IgD-negative memory B cell (primary cell): ENCODE measurements around the gene CBLB. TPM values are rescaled to one million over a fixed set of nuclear protein-coding genes. Genes with fewer than 3 reads are reported as not detected.
"Not testable (repeated sequence)": the region's sequence is repeated elsewhere in the genome, so short reads cannot be mapped to it uniquely, and the experiment has no call there.

Experiments used
- H3K27ac Mint-ChIP-seq, 3 donors: one replicate each; pipeline ENCODE4 v1.8.0; 2020 to 2022; ENCODE audit warnings: mild to moderate bottlenecking in 3 of 3, mixed read lengths in 3 of 3, moderate library complexity in 1 of 3
- H3K27me3 Mint-ChIP-seq: one replicate; pipeline ENCODE4 v1.8.0; 2021; ENCODE audit warnings: mixed read lengths
- H3K36me3 Mint-ChIP-seq: one replicate; pipeline ENCODE4 v1.8.0; 2020; ENCODE audit warnings: mild to moderate bottlenecking, mixed read lengths
- H3K4me1 Mint-ChIP-seq, 3 donors: one replicate each; pipeline ENCODE4 v1.8.0; 2020 to 2022; ENCODE audit warnings: mixed read lengths in 3 of 3, mild to moderate bottlenecking in 1 of 3
- H3K4me3 Mint-ChIP-seq, 4 donors: one replicate each; pipeline ENCODE4 v1.8.0; 2020 to 2022; ENCODE audit warnings: mild to moderate bottlenecking in 4 of 4, mixed read lengths in 4 of 4, moderate library complexity in 3 of 4
- H3K9me3 Mint-ChIP-seq, 3 donors: one replicate each; pipeline ENCODE4 v1.8.0; 2020 to 2021; ENCODE audit warnings: mixed read lengths in 3 of 3, mild to moderate bottlenecking in 1 of 3
- polyA plus RNA-seq: library from polyadenylated mRNA; unstranded; fragments of 300-500 nt; fragmentation: Illumina TruSeq; gene quantifications from one replicate; pipeline ENCODE4 v1.2.3, GENCODE V29; 2021

Gene CBLB
- polyA plus RNA-seq, 1 donor from 2014 or later, result 16.0 TPM

DNA sequence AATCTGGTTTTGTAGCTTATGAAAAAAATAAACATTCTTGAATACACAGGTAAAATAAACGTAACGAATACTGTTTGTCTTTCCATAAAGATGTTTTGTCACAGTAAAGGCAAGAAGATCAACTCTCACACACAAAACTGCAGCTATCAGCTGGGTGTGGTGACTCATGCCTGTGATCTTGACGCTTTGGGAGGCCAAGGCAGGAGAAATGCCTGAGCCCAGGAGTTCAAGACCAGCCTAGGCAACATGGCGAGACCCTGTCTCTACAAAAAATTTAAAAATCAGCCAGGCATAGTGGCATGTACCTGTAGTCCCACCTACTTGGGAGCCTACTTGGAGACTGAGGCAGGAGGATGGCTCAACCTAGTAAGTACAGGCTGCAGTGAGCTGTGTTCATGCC, 39.6 kb downstream of the CBLB start:
- Mint-ChIP-seq H3K27me3 (no peaks in the 10 kb centered on the region), H3K4me3 (peak overlapping the region in 2 of 4 donors; percentile 61 to 64), H3K36me3 (peaks cover 9% of the 10 kb centered on the region), H3K27ac (peak overlapping the region in 1 of 3 donors; percentile 71), H3K9me3 (peaks cover 0 to 3% (median 0%) of the 10 kb centered on the region in 3 donors), H3K4me1 (peaks cover 29 to 47% (median 42%) of the 10 kb centered on the region in 3 donors)

DNA sequence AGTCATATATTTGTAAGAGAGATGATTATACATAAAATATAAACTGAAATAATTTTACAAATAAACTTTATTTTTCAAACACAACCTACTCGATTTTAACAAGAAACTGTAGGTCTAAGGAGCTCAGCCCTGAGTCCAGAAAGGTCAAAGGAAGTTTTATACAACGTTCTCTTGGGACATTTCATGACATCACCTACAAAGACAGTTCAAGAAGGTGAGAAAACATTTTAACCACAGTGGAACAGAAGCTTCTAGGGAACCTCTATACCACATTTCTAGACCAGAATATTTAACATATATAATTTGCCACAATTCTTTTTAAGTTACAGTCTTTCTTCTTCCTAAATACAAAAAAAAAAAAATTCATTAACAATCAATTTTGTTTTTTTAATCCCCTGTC, 40.1 kb downstream of the CBLB start:
- Mint-ChIP-seq H3K27me3 (no peaks in the 10 kb centered on the region), H3K4me3 (peak overlapping the region in 1 of 4 donors; percentile 64), H3K27ac (peak overlapping the region in 1 of 3 donors; percentile 71), H3K4me1 (peaks cover 34 to 47% (median 44%) of the 10 kb centered on the region in 3 donors), H3K9me3 (peaks cover 0 to 3% (median 0%) of the 10 kb centered on the region in 3 donors), H3K36me3 (peaks cover 9% of the 10 kb centered on the region)

DNA sequence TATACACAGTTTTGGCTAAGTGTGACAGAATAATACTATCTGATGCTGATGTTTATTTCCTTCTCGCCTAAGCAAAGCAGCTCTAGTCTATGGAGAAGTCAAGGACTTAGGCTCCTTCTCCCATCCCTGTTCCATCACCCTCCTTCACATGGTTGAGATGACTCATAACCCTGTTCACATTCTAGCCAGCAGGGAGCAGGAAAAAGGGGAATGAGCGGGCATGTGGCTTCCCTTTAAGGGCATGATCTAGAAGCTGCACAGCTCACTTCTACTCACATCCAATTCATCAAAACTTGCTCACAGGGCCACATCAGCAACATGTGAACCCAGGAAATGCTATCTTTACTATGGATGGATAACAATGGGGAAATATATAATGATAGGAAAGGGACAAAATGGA, 40.9 kb downstream of the CBLB start:
- peaks cover 9% of the 10 kb centered on the region for H3K36me3 Mint-ChIP-seq
- H3K9me3 Mint-ChIP-seq, result peaks cover 0 to 3% (median 0%) of the 10 kb centered on the region in 3 donors
- H3K4me1 Mint-ChIP-seq, result peaks cover 39 to 52% (median 49%) of the 10 kb centered on the region in 3 donors
- H3K27me3 Mint-ChIP-seq, result no peaks in the 10 kb centered on the region
- peak overlapping the region in 1 of 4 donors; percentile 55 for H3K4me3 Mint-ChIP-seq
- peak overlapping the region in 1 of 3 donors; percentile 63 for H3K27ac Mint-ChIP-seq

DNA sequence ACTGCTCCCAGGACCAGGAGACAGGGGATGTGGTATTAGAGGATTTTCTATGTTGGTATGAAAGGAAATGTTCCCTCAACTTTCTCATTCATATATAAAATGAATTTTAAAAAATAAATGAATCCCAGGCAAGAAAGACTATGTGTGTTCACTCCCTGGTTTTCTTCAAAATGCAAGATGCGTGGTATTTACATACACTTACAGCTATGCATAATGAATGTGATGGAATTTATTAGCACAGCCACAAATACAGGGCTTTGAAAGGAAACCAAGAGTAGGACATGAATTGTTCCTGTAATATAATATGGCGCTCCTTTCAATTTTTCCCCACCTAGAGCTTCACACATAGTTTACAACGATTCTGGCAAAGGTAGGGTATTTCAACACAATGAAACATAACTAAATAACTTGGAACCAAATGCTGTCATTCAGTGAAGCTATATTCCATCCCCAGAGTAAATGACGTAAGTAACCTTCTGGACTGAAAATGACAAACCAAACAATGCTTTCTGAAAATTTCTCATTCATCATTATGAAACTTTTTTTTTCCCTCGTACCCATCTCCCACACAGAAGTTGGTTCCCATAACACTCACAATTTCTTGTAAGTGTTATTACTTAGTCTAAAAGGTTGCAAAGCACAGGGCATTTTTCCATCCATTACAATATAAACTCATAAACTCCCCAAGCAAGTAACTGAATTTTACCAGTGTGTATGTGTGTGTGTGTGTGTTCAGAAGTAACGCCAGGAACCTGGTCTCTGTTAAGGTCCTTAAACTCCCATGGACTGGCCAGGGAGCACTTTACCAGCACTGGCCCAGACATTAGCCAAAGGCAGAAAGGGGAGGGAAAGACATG, 41.8 kb downstream of the CBLB start:
- Mint-ChIP-seq H3K4me3 (no peak overlapping the region), H3K27me3 (no peaks in the 10 kb centered on the region), H3K36me3 (peaks cover 6% of the 10 kb centered on the region), H3K9me3 (peaks cover 0 to 3% (median 0%) of the 10 kb centered on the region in 3 donors), H3K27ac (peak overlapping the region in 1 of 3 donors; percentile 59), H3K4me1 (peaks cover 39 to 50% (median 50%) of the 10 kb centered on the region in 3 donors)

DNA sequence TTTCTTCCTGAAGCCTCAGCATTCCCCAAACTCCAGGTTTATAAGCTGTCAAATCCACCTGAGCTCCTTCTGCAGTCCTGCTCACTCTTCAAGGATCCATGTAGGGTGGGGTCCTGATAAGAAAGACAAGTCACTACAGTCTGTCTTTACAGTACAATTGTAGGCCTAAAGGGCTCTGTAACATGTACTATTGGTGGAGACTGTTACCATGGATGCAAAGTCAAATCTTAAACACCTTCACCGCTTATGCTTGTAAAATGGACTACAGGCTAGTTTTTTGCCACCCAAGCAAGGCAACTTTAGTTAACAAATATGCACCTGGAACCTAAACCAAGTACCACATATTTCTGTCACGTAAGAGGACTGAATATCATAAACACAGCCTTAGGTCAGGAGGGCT, 44.7 kb downstream of the CBLB start:
- Mint-ChIP-seq H3K36me3 (peaks cover 9% of the 10 kb centered on the region), H3K4me1 (peaks cover 25 to 41% (median 36%) of the 10 kb centered on the region in 3 donors), H3K27ac (peak overlapping the region in 2 of 3 donors; percentile 37 to 45), H3K4me3 (no peak overlapping the region), H3K9me3 (peaks cover 0 to 3% (median 3%) of the 10 kb centered on the region in 3 donors), H3K27me3 (no peaks in the 10 kb centered on the region)

DNA sequence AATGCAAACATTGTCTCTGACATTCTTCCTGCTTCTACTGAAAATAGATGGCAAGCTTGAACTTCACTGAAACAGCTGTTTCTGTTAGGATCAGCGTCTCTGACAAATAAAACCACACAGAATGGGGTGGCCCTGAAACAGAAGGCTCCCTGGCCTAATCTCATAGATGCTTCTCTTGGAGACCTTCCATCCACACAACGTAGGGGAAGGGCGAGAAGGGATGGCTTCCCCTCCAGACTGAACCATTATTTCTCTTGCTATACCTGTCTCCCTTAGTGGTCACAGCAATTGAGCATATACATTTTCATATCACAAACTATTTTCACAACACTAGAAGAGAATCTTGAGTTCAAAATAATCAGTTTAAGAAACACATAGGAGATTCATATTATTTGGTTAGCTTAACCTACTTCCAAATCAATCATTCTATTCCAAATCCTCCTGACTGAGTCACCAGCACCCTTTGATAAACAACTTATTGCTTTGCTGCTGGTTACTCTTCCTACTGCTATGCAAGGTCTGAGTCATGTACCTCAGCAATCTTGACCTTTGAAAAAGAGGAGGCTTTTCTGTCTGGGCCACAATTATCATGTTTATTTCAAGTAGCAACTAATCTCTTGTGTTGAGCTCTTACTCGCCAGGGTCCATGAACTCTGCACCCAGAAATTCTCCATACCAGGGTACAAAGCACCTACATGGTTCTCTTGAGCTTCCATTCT, 45.5 kb downstream of the CBLB start:
- peak overlapping the region in 2 of 3 donors; percentile 45 to 76 for H3K27ac Mint-ChIP-seq
- peaks cover 25 to 38% (median 31%) of the 10 kb centered on the region in 3 donors for H3K4me1 Mint-ChIP-seq
- no peaks in the 10 kb centered on the region for H3K27me3 Mint-ChIP-seq
- peaks cover 0 to 3% (median 3%) of the 10 kb centered on the region in 3 donors for H3K9me3 Mint-ChIP-seq
- H3K36me3 Mint-ChIP-seq, result peaks cover 9% of the 10 kb centered on the region
- H3K4me3 Mint-ChIP-seq, result peak overlapping the region in 2 of 4 donors; percentile 40 to 69

DNA sequence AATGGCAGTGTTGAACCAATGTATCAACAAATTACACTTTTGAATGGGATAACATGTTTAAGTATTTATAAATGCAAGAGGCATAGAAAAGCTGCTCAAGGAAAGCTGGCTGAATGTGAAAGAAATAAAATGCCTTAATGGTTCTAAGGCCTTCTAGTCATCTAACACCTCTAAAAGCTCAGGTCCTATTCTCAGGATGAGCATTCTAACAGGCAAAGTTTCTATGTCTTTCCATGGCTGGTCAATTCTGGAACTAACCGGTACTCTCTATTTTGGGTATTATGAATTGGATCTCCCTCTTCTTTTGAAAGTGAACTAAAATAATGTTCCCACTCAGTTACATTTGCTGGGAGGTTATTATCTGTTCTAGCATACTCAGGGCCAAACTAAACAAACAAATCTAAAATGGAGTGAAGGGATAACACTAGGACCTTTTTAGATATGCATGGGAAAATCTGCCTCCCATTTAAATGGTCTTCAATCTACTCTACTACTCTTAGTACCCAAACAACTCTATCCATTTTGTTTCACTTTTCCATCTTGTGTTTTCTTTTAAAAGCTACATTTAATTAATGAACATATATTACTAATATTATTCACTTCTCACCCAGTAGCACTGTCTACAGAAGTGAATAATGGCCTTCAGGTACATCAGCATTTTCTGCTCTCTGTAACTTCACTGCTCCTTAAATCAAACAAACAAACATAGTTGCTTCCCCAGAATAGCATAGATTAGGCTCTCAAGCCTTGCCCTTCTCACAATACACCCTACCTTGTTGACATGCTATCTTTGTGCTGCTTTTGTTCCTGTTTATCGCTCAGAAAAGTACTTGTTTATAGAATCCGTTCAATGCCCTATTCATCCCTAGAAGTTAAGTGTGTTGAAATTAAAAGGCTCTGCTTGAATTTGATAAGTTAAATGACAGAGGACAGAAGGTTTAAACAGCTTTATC, 46.4 kb downstream of the CBLB start:
- peak overlapping the region in 2 of 3 donors; percentile 3 to 76 for H3K27ac Mint-ChIP-seq
- H3K9me3 Mint-ChIP-seq, result peaks cover 0 to 3% (median 3%) of the 10 kb centered on the region in 3 donors
- no peaks in the 10 kb centered on the region for H3K27me3 Mint-ChIP-seq
- H3K4me1 Mint-ChIP-seq, result peaks cover 23 to 39% (median 28%) of the 10 kb centered on the region in 3 donors
- H3K4me3 Mint-ChIP-seq, result peak overlapping the region in 1 of 4 donors; percentile 69
- H3K36me3 Mint-ChIP-seq, result peaks cover 9% of the 10 kb centered on the region

DNA sequence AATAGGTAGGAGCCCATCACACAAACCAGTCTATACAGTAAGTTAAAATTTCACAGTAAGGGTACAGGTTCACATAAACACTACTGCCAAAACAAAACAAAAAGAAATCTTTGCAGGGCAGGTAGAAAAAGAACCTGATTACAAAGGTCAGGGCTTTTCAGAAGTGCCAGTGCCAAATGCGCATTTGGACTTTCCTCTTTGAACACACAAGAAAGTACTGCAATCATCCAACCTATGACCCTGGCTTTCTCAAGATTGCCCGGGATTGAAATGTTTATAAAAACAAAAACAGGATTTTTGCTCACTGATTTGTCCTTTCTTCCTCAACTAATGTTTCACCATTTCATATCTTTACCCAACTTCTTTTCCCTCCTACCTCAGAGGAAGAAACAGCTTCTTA, 47.4 kb downstream of the CBLB start:
- Mint-ChIP-seq H3K4me1 (peaks cover 30 to 39% (median 33%) of the 10 kb centered on the region in 3 donors), H3K4me3 (peak overlapping the region in 1 of 4 donors; percentile 79), H3K36me3 (peaks cover 5% of the 10 kb centered on the region), H3K27me3 (no peaks in the 10 kb centered on the region), H3K9me3 (peaks cover 0 to 3% (median 0%) of the 10 kb centered on the region in 3 donors), H3K27ac (peak overlapping the region in 1 of 3 donors; percentile 63)

DNA sequence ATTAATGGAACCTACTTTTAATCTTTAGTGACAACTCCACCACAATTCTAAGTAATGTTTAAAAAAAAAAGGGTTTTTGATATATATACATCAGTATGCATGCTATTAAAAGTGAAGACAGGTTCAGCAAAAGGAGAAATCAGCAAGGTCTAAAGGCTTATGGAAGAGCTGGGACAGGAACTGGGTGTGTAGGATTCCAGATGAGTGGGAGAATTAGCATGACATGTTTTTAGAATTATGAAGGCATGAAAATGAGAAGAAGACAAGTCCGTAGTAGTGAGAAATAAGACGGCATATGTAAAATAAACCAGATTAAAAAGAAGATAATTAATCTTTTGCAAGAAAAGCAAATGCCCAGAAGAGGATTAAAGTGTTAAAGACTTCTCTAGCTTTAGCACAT, 52.0 kb downstream of the CBLB start:
- Mint-ChIP-seq H3K27me3 (no peaks in the 10 kb centered on the region), H3K4me3 (no peak overlapping the region), H3K36me3 (peaks cover 8% of the 10 kb centered on the region), H3K4me1 (peaks cover 29 to 41% (median 37%) of the 10 kb centered on the region in 3 donors), H3K27ac (no peak overlapping the region), H3K9me3 (peaks cover 0 to 5% (median 5%) of the 10 kb centered on the region in 3 donors)

DNA sequence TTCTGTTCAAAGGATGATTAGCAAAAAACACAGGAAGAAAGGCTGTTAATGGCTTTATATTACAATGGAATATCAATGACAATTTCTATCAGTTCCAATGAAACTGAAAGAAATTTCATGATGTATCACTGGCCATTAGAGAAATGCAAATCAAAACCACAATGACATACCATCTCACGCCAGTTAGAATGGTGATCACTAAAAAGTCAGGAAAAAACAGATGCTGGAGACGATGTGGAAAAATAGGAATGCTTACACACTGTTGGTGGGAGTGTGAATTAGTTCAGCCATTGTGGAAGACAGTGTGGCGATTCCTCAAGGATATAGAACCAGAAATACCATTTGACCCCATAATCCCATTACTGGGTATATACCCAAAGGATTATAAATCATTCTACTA, 53.5 kb downstream of the CBLB start:
- H3K9me3 Mint-ChIP-seq, H3K27me3 Mint-ChIP-seq, H3K36me3 Mint-ChIP-seq, H3K27ac Mint-ChIP-seq: not testable (repeated sequence)
- Mint-ChIP-seq H3K4me3 (peak overlapping the region in 1 of 4 donors; percentile 9), H3K4me1 (peaks cover 34 to 40% (median 37%) of the 10 kb centered on the region in 3 donors)

DNA sequence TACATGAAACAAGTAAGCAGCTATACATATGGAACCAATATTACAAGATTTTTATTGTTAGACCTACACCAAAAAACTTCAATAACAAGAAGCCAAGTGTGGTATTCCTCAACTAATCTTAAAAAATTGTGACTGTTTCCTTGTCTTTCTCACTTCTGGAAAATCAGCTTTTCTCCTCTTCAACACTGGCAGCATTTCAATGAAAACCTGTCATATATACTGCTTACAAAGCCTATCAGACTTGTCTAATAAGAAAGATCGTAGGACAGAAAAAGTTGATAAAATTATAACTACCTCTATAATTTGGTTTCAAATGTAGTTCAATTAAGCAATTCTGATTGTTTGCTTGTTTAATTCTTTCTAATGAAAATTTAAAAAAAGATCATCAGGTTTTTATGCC, 55.1 kb downstream of the CBLB start:
- Mint-ChIP-seq H3K9me3 (peaks cover 0 to 5% (median 2%) of the 10 kb centered on the region in 3 donors), H3K27ac (peak overlapping the region in 1 of 3 donors; percentile 55), H3K36me3 (peaks cover 5% of the 10 kb centered on the region), H3K4me3 (no peak overlapping the region), H3K27me3 (no peaks in the 10 kb centered on the region), H3K4me1 (peaks cover 35 to 43% (median 38%) of the 10 kb centered on the region in 3 donors)

DNA sequence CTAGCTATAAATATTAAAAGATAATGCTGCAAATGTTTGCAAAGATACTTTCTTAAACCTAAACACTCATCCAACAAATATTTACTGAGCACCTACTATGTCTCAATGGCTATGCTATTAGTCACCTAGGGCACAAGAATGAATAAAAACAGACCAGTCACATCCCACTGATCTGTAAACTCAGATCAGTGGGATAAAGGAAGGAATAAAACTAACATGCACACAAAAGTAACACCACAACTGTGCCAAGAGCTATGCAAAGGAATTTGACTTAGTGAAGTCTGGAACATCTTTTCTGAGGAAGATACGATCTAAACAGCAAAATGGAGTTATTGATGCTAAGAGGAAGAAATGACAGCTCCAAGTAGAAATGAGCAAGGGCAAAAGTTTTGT, 56.6 kb downstream of the CBLB start:
- Mint-ChIP-seq H3K27ac (peak overlapping the region in 2 of 3 donors; percentile 14 to 91), H3K9me3 (peaks cover 0 to 5% (median 2%) of the 10 kb centered on the region in 3 donors), H3K27me3 (no peaks in the 10 kb centered on the region), H3K4me3 (peak overlapping the region in 2 of 4 donors; percentile 15 to 84), H3K36me3 (peaks cover 5% of the 10 kb centered on the region), H3K4me1 (peaks cover 32 to 44% (median 35%) of the 10 kb centered on the region in 3 donors)

DNA sequence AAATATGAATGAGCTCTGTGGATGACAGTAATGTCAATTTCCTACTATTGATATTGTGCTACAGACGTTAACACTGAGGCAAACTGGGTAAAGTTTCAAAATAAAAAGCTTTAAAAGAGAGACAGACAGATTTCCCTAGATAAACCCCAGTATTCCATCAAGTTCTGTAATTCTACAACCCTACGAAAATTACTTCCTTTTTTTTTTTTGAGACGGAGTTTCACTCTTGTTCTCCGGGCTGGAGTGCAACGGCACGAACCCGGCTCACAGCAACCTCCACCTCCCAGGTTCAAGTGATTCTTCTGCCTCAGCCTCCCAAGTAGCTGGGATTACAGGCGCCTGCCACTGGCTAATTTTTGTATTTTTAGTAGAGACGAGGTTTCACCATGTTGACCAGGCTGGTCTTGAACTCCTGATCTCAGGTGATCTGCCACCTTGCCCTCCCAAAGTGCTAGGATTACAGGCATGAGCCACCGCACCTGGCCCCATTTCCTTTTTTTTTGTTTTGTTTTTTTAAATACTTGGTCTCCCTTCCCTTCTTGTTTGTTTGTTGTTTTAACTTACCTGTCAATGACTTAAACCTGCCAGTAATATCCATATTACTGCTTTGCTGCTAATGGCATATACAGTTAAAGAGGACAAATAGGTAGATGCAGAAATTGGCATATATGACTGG, 57.2 kb downstream of the CBLB start:
- H3K36me3 Mint-ChIP-seq, result peaks cover 5% of the 10 kb centered on the region

More for the DNA sequence above, 57.2 kb downstream of the CBLB start:
- Mint-ChIP-seq H3K27me3 (no peaks in the 10 kb centered on the region), H3K27ac (peak overlapping the region in 2 of 3 donors; percentile 14 to 91), H3K4me3 (peak overlapping the region in 3 of 4 donors; percentile 68 to 84 (median 76)), H3K9me3 (peaks cover 0 to 5% (median 2%) of the 10 kb centered on the region in 3 donors), H3K4me1 (peaks cover 28 to 40% (median 30%) of the 10 kb centered on the region in 3 donors)
